Activated CD8-positive, alpha-beta memory T cell treated with anti-CD3 and anti-CD28 coated beads, Interleukin-2, amount 50 U/mL, for 48 hours (primary cell): ENCODE measurements around the gene HID1.
"Not testable (repeated sequence)": the region's sequence is repeated elsewhere in the genome, so short reads cannot be mapped to it uniquely, and the experiment has no call there.

Experiments
- DNase-seq: peaks from one replicate; pipeline ENCODE4 v3.0.0-alpha.2; 2020

Gene HID1

GRCh38 chr17:74921026-74921681 is 51.4 kb downstream of the HID1 start:
- DNase-seq: no peak

DNA sequence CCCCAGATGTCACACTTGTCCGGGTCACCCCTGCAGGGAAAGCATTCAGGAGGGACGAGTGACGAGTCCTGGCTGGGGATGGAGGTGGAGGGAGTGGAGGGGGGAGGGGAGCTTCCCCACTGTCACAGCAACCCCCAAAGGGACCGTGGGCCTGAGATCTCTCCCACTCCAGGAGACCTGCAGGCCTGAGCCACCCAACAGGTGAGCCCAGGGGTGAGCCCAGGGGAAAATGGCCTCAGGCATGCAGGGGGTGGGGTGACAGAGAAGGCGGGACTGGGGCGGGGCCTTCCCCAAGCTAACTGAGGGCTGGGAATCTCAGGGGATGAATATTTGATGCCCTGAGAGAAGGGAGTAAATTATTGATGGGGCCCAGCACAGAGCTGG is 51.9 kb downstream of the HID1 start:
- no peak for DNase-seq

DNA sequence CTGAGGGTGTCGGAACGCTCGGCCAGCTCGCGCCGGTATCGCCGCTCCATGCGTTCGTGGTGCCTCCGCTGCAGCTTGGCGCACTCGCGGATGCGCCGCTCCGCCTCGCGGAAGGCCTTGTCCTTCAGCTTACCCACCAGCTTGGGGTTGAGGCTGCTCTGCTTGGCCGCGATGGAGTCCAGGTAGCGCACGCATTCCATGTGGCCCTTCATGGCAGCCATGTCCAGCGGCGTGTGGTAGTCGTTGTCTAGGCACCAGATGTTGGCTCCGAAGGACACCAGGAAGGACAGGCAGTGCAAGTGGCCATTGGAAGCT is 52.3 kb downstream of the HID1 start:
- no peak for DNase-seq

GRCh38 chr17:74919440-74920305 is 52.9 kb downstream of the HID1 start:
- no peak for DNase-seq

GRCh38 chr17:74918906-74919305 is 53.7 kb downstream of the HID1 start:
- DNase-seq: no peak

DNA sequence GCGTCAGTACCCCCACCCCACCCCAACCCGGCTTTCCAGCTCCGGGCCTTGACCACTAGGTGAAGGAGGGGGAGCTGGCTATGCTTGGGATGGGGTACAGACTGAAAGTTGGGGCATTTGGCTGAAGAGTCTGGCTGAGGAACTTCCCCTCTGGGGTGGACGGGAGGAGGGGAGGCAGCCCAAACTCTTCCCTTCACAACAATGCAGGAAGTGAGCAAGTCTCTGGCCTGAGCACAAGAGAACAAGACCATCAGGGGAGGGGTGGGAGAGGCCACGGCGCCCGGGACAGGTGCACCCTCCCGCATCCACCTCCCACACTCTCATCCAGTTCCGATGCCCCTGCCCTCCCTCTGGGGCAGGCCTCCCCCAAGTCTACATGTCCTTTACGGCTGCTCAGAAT is 55.1 kb downstream of the HID1 start:
- DNase-seq: no peak

DNA sequence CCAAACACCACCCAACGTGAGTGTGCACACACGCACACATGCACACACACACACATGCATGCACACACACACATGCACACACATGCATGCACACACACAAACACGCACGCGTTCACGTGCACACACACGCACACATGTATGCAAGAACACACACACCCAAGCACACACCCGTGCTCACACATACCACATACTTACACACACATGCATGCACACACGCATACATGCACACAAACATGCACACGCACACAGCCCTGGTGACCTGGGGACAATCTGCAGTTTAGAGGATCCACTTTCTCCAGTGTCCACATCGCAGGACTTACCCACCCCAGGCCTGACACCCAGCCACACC is 55.7 kb downstream of the HID1 start:
- DNase-seq: no peak

GRCh38 chr17:74916136-74916850 is 56.3 kb downstream of the HID1 start:
- no peak for DNase-seq

DNA sequence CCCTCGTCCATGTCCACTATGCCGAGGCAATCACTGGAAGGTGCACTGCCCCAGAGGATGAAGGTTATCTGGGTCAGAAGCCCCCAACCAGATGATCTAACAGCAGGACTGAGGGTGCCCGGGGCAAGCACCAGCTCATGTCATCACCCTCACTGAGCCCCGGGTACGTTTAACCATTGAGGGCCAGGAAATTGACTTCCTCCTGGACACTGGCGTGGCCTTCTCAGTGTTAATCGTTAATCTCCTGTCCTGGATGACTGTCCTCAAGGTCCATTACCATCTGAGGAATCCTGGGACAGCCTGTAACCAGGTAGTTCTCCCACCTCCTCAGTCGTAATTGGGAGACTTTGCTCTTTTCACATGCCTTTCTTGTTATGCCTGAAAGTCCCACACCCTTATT is 61.1 kb downstream of the HID1 start:
- DNase-seq: not testable (repeated sequence)

- DNase-seq: not testable (repeated sequence)
Measured at GRCh38 chr17:74909097-74909496, 63.5 kb downstream of the HID1 start.

- DNase-seq: no peak
Measured at GRCh38 chr17:74907012-74907411, 65.5 kb downstream of the HID1 start.

GRCh38 chr17:74906214-74906793 is 66.3 kb downstream of the HID1 start:
- not testable (repeated sequence) for DNase-seq

- no peak for DNase-seq
Measured at GRCh38 chr17:74904687-74905409, 67.7 kb downstream of the HID1 start.

DNA sequence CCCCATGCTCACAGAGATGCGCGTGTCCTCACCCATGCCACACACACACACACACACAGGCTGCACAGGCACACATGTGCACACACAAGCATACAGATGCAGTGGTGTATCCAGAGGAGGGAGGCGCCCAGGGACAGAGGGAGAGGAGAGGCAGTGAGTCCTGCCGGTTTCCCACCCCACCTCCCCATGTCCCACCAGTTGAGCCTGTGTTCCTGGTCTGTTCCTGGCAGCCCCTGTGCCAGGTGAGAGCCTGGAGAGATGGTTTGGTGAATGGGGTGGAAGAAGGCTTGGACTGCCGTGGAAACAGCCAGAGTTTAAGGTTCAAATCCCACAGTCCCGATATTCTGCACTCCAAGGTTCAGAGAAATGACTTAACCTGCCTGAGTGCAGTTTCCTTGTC is 68.9 kb downstream of the HID1 start:
- DNase-seq: no peak

DNA sequence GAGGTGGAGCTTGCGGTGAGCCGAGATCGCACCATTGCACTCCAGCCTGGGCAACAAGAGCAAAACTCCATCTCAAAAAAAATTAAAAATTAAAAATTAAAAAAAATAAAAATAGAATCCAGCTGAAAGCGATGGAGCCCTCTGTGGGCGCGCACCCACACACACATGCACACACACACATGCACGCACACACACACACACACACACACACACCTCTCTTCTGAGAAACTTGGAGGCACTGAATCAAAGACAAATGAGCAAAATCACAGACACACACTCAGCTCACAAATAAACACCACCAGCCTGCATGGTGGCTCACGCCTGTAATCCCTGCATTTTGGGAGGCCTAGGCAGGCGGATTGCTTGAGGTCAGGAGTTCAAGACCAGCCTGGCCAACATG is 69.5 kb downstream of the HID1 start:
- no peak for DNase-seq

DNA sequence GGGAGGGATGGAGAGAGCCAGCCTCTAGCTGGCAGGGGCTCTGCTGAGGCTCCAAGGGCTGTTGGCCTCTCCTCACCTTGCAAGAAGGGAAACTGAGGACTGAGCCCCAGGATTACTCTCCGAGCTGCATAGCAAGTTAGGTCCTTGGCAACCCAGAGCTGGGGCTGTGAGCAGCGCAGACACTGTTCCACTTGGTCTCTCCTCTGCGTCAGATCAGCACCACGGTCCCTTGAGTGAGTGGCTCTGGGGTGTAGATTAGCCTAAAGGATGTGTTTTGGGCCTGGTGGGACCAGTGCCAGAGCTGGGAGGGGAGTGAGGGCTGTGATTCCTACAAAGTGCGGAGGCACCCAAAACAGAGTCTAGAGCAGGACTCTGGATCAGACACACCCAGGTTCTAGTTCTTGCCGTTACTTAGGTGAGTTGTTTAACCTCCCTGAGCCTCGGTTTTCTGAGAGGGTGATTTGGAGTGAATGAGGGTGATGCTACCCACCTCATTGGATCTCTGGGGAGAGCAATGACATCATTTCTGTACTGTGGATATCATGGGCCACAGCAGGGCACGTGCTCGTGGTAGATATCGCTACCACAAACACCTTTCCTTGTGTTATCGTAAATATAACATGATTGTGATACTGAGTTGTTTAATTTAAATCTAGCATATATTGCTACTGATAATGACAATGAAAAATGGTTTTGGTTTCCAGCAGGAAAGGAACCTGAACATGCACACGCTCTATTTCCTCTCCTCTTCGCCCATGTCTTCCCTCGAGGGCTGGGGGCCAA is 71.0 kb downstream of the HID1 start:
- DNase-seq: no peak
